Neutrophil (primary cell): ENCODE measurements around the gene ITGA11.

Experiments used
- H3K27ac ChIP-seq: fragments of 200-600 bp; sonication (generic); 2 replicates; pipeline ENCODE4 v1.5.1; 2016; ENCODE audit warnings: mild to moderate bottlenecking, moderate library complexity
- H3K27me3 ChIP-seq: fragments of 200-600 bp; sonication (generic); 2 replicates; pipeline ENCODE4 v1.6.0; 2016; ENCODE audit warnings: mild to moderate bottlenecking
- H3K36me3 ChIP-seq: fragments of 200-600 bp; sonication (generic); 2 replicates; pipeline ENCODE4 v1.5.1; 2017
- H3K4me1 ChIP-seq, 2 experiments: fragments of 200-600 bp in 1 of 2; sonication (generic) in 1 of 2; 1 replicate in 1 of 2; 2 replicates in 1 of 2; pipeline versions ENCODE4 v1.5.1 to v1.6.1; 2013 to 2016; ENCODE audit warnings: low read depth in 1 of 2, low read length in 1 of 2, mild to moderate bottlenecking in 1 of 2, moderate library complexity in 1 of 2; ENCODE audit not compliant: control insufficient read depth in 1 of 2, insufficient read depth in 1 of 2
- H3K4me3 ChIP-seq, 2 experiments: fragments of 200-600 bp in 1 of 2; sonication (generic) in 1 of 2; 1 replicate in 1 of 2; 2 replicates in 1 of 2; pipeline ENCODE4 v1.5.1; 2013 to 2016; ENCODE audit warnings: low read depth in 1 of 2, low read length in 1 of 2, mild to moderate bottlenecking in 1 of 2, moderate library complexity in 1 of 2
- H3K9me3 ChIP-seq: fragments of 200-600 bp; sonication (generic); 2 replicates; pipeline ENCODE4 v1.5.1; 2016
- CTCF ChIP-seq: fragments of 200-600 bp; sonication (generic); IDR thresholded peaks from 2 replicates; pipeline ENCODE4 v1.5.1; 2016; ENCODE audit warnings: antibody characterized with exemption

The ITGA11 gene

GRCh38 chr15:68258692-68259091 is 173.3 kb downstream of the ITGA11 start:
- H3K36me3 ChIP-seq = no peaks in the 10 kb centered on the region
- no peak overlapping the region for H3K4me3 ChIP-seq
- H3K27me3 ChIP-seq = peaks cover 9% of the 10 kb centered on the region
- H3K4me1 ChIP-seq = peaks cover 12 to 15% of the 10 kb centered on the region in 2 experiments
- TF ChIP-seq CTCF = no peak
- no peak overlapping the region for H3K27ac ChIP-seq
- H3K9me3 ChIP-seq = no peaks in the 10 kb centered on the region

DNA sequence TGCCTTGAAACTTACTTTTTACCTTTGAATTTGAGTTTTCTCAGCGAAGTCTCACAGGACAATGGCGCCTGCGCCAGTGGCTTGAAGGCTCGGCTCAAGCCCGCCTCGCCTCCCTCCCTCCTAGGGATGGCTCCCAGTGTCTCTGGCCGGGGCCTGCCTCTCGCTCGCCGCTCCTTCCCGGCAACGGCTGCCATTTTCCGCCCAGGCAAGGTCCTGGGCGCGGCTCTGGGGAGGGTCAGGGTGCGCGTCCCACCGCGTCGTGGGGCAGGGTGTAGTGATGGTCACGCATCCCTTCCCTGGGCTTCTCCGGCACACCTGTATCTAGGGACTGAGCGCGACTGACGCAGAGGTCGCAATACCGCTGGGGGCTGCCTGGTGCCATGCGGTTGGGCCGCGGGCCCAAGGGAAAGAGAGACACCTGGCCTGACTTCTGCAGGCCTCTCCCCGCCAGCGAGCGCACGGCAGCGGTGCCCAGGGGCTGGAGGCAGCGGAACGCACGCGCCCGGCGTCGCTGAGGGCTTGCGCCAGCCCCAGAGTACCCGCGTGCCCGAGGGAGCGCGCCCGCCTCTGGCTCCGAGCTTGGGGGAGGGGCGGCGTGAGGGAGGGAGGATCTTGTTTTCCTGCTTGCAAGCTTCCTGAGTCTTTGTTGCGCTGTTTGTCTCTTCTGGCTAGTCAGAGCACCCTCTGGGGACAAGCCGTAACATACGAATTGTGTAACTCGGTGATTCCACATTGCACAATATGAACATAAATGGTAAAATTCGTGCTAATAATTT is 175.1 kb downstream of the ITGA11 start:
- TF ChIP-seq CTCF = no peak
- H3K36me3 ChIP-seq = no peaks in the 10 kb centered on the region
- H3K9me3 ChIP-seq = no peaks in the 10 kb centered on the region
- H3K27ac ChIP-seq = peak overlapping the region; percentile 64
- H3K27me3 ChIP-seq = no peaks in the 10 kb centered on the region
- peaks cover 12 to 15% of the 10 kb centered on the region in 2 experiments for H3K4me1 ChIP-seq
- peak overlapping the region; percentile 70 to 71 for H3K4me3 ChIP-seq

DNA sequence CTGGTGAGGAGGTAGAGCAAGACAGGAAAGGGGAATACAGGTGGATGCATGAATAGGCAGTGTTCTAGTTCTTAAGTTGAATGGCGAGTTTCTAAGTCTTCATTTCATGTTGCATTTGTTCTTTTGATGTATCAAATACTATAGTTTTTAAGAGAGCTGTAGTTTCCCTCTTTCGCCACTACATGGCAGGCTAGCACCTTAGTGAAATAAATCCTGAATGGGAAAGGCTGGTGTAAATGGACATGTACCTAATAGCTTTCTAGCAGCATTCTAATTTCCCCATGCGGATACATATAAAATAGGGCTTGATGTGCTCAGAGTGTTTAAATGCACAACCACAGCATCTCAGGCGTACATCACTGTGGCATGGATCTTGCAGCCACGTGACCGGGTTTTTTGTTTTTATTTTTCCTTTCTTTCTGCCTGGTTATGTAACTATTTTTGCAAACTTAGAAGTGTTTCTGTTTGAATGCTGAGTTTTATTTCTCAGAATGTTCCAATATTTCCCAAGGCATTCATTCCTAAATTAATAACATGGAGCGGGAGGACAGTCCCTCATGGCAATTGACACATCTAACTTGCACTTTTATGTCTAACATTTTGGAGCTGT is 178.9 kb downstream of the ITGA11 start:
- peak; percentile 71 for TF ChIP-seq CTCF
- peaks cover 20 to 25% of the 10 kb centered on the region in 2 experiments for H3K4me1 ChIP-seq
- H3K27ac ChIP-seq = no peak overlapping the region
- no peak overlapping the region for H3K4me3 ChIP-seq
- H3K36me3 ChIP-seq = no peaks in the 10 kb centered on the region
- no peaks in the 10 kb centered on the region for H3K9me3 ChIP-seq
- no peaks in the 10 kb centered on the region for H3K27me3 ChIP-seq

GRCh38 chr15:68249058-68249713 is 182.8 kb downstream of the ITGA11 start:
- peak overlapping the region; percentile 33 for H3K27ac ChIP-seq
- TF ChIP-seq CTCF = no peak
- no peaks in the 10 kb centered on the region for H3K27me3 ChIP-seq
- no peak overlapping the region for H3K4me3 ChIP-seq
- peaks cover 8 to 13% of the 10 kb centered on the region in 2 experiments for H3K4me1 ChIP-seq
- H3K36me3 ChIP-seq = no peaks in the 10 kb centered on the region
- no peaks in the 10 kb centered on the region for H3K9me3 ChIP-seq
